GM21515 (cell line): ENCODE measurements around the gene HBD.

ENCODE experiments used
- ATAC-seq: cut with Tn5 transposase; IDR thresholded peaks from one replicate; pipeline ENCODE4 v1.9.1; 2021; ENCODE audit not compliant: unreplicated experiment

HBD gene

GRCh38 chr11:5235364-5236095, 1.2 kb upstream of the HBD start:
- ATAC-seq: no peak

GRCh38 chr11:5233307-5233706, 976 bp downstream of the HBD start:
- ATAC-seq: no peak

GRCh38 chr11:5232821-5233220, 1.5 kb downstream of the HBD start:
- ATAC-seq: no peak

- no peak for ATAC-seq
Observed at GRCh38 chr11:5232176-5232575, 2.1 kb downstream of the HBD start.

- no peak for ATAC-seq
Observed at GRCh38 chr11:5231111-5231510, 3.2 kb downstream of the HBD start.

GRCh38 chr11:5230266-5230665, 4.0 kb downstream of the HBD start:
- ATAC-seq: no peak

- ATAC-seq: no peak
Observed at GRCh38 chr11:5229796-5230195, 4.5 kb downstream of the HBD start.

GRCh38 chr11:5229356-5229755, 4.9 kb downstream of the HBD start:
- no peak for ATAC-seq

GRCh38 chr11:5228124-5228523, 6.2 kb downstream of the HBD start:
- no peak for ATAC-seq

GRCh38 chr11:5227681-5228080, 6.6 kb downstream of the HBD start:
- no peak for ATAC-seq

- ATAC-seq: no peak
Observed at GRCh38 chr11:5226732-5227310, 7.5 kb downstream of the HBD start, which contains the start of gene HBB. Gene HBB (minus strand): TSS chr11:5227071. CDS start chr11:5227021, 50 bp downstream.

- ATAC-seq: no peak
Observed at GRCh38 chr11:5225480-5225871, 8.8 kb downstream of the HBD start.

- ATAC-seq: no peak
Observed at GRCh38 chr11:5224538-5225479, 9.5 kb downstream of the HBD start.

- no peak for ATAC-seq
Observed at GRCh38 chr11:5223686-5224085, 10.6 kb downstream of the HBD start.

- no peak for ATAC-seq
Observed at GRCh38 chr11:5223146-5223545, 11.1 kb downstream of the HBD start.

- no peak for ATAC-seq
Observed at GRCh38 chr11:5210376-5210885, 23.9 kb downstream of the HBD start.

- ATAC-seq: no peak
Observed at GRCh38 chr11:5204787-5205186, 29.5 kb downstream of the HBD start.

- no peak for ATAC-seq
Observed at GRCh38 chr11:5203366-5203765, 30.9 kb downstream of the HBD start.

- no peak for ATAC-seq
Observed at GRCh38 chr11:5200582-5200981, 33.7 kb downstream of the HBD start, which contains the start of gene OR51V1. Gene OR51V1 (minus strand): TSS chr11:5200682. CDS start chr11:5200682, 0 bp downstream.

GRCh38 chr11:5198285-5198684, 36.0 kb downstream of the HBD start:
- ATAC-seq: no peak

- no peak for ATAC-seq
Observed at GRCh38 chr11:5197536-5197935, 36.7 kb downstream of the HBD start.
